ENCODE results near the gene PIH1D1. TPM values are rescaled to one million over a fixed set of nuclear protein-coding genes. Genes with fewer than 3 reads are reported as not detected.

PIH1D1 gene
- total and polyA plus RNA-seq, 11 donors = 16.3 to 57.6 (median 31.1) TPM

MicroRNA genes within 50 kb of the gene (microRNA counts, 767-probe panel; counts per million panel counts)
- 5,610 to 5,669 counts per million in 2 donors for microRNA hsa-miR-150-5p

Small RNA genes within 50 kb of the gene (microRNA-seq; reads per million reads assigned to microRNA genes)
- gene MIR150 = 376 to 2,662 (median 713) reads per million in 4 donors

Other genes starting within 250 kb of the PIH1D1 start
- gene SLC6A16, start 126.6 kb downstream of the PIH1D1 start, total RNA-seq = 1 to 10 TPM in 1 of 9 donors, under 1 TPM in 8; 0.27 to 1.3 (median 0.40) TPM
- under 1 TPM; 0.33 to 0.53 TPM for gene SLC6A16, start 126.6 kb downstream of the PIH1D1 start, polyA plus RNA-seq
- 10 to 100 TPM in 2 of 9 donors, 1 to 10 TPM in 7; 1.4 to 45.2 (median 4.2) TPM for gene CD37, start 116.4 kb downstream of the PIH1D1 start, total RNA-seq
- 1 to 10 TPM; 3.3 to 3.9 TPM for gene CD37, start 116.4 kb downstream of the PIH1D1 start, polyA plus RNA-seq
- gene TEAD2, start 89.4 kb downstream of the PIH1D1 start, total RNA-seq = 10 to 100 TPM; 31.1 to 77.2 (median 54.3) TPM
- 10 to 100 TPM; 44.9 to 52.2 TPM for gene TEAD2, start 89.4 kb downstream of the PIH1D1 start, polyA plus RNA-seq
- under 1 TPM in 1 of 9 donors, not detected in 8; 0.51 TPM for gene DKKL1, start 87.9 kb downstream of the PIH1D1 start, total RNA-seq
- under 1 TPM in 1 of 2 donors, not detected in 1; 0.24 TPM for gene DKKL1, start 87.9 kb downstream of the PIH1D1 start, polyA plus RNA-seq
- not detected for gene KASH5, start 63.6 kb downstream of the PIH1D1 start, total RNA-seq
- gene KASH5, start 63.6 kb downstream of the PIH1D1 start, polyA plus RNA-seq = not detected
- gene PTH2, start 28.4 kb downstream of the PIH1D1 start, total RNA-seq = not detected
- gene PTH2, start 28.4 kb downstream of the PIH1D1 start, polyA plus RNA-seq = not detected
- gene GFY, start 26.4 kb downstream of the PIH1D1 start, total RNA-seq = not detected
- under 1 TPM in 1 of 2 donors, not detected in 1; 0.12 TPM for gene GFY, start 26.4 kb downstream of the PIH1D1 start, polyA plus RNA-seq
- gene SLC17A7, start 10.3 kb downstream of the PIH1D1 start, total RNA-seq = 1 to 10 TPM in 4 of 9 donors, under 1 TPM in 5; 0.46 to 1.6 (median 0.89) TPM
- 1 to 10 TPM in 1 of 2 donors, under 1 TPM in 1; 0.64 to 1.1 TPM for gene SLC17A7, start 10.3 kb downstream of the PIH1D1 start, polyA plus RNA-seq
- gene ALDH16A1, start 1.4 kb upstream of the PIH1D1 start, total RNA-seq = 10 to 100 TPM in 2 of 9 donors, 1 to 10 TPM in 7; 3.4 to 18.6 (median 8.5) TPM
- 10 to 100 TPM in 1 of 2 donors, 1 to 10 TPM in 1; 7.3 to 11.7 TPM for gene ALDH16A1, start 1.4 kb upstream of the PIH1D1 start, polyA plus RNA-seq
- 10 to 100 TPM in 1 of 9 donors, 1 to 10 TPM in 8; 1.7 to 13.4 (median 2.4) TPM for gene FLT3LG, start 22.4 kb upstream of the PIH1D1 start, total RNA-seq
- gene FLT3LG, start 22.4 kb upstream of the PIH1D1 start, polyA plus RNA-seq = 1 to 10 TPM; 2.9 to 5.5 TPM
- gene RPL13A, start 35.8 kb upstream of the PIH1D1 start, total RNA-seq = 1,000 to 10,000 TPM in 8 of 9 donors, 100 to 1,000 TPM in 1; 876 to 1,739 (median 1,261) TPM
- 1,000 to 10,000 TPM; 1,194 to 2,850 TPM for gene RPL13A, start 35.8 kb upstream of the PIH1D1 start, polyA plus RNA-seq
- gene RPS11, start 44.6 kb upstream of the PIH1D1 start, total RNA-seq = 1,000 to 10,000 TPM in 5 of 9 donors, 100 to 1,000 TPM in 4; 778 to 1,895 (median 1,011) TPM
- gene RPS11, start 44.6 kb upstream of the PIH1D1 start, polyA plus RNA-seq = 1,000 to 10,000 TPM; 2,258 to 2,723 TPM
- 100 to 1,000 TPM in 2 of 9 donors, 10 to 100 TPM in 7; 57.3 to 317 (median 69.2) TPM for gene FCGRT, start 60.8 kb upstream of the PIH1D1 start, total RNA-seq
- 10 to 100 TPM; 46.7 to 54.6 TPM for gene FCGRT, start 60.8 kb upstream of the PIH1D1 start, polyA plus RNA-seq
- 10 to 100 TPM in 4 of 9 donors, 1 to 10 TPM in 5; 3.8 to 50.8 (median 9.6) TPM for gene RCN3, start 76.2 kb upstream of the PIH1D1 start, total RNA-seq
- 10 to 100 TPM; 16.3 to 16.8 TPM for gene RCN3, start 76.2 kb upstream of the PIH1D1 start, polyA plus RNA-seq
- 10 to 100 TPM; 37.3 to 67.2 (median 46.3) TPM for gene NOSIP, start 128.7 kb upstream of the PIH1D1 start, total RNA-seq
- gene NOSIP, start 128.7 kb upstream of the PIH1D1 start, polyA plus RNA-seq = 10 to 100 TPM; 65.5 to 91.3 TPM
- 1 to 10 TPM in 4 of 9 donors, under 1 TPM in 4, not detected in 1; 0.27 to 1.5 (median 0.88) TPM for gene PRRG2, start 129.5 kb upstream of the PIH1D1 start, total RNA-seq
- 1 to 10 TPM in 1 of 2 donors, under 1 TPM in 1; 0.53 to 3.2 TPM for gene PRRG2, start 129.5 kb upstream of the PIH1D1 start, polyA plus RNA-seq
- gene PRR12, start 139.4 kb upstream of the PIH1D1 start, total RNA-seq = 10 to 100 TPM; 10.9 to 20.0 (median 15.5) TPM
- gene PRR12, start 139.4 kb upstream of the PIH1D1 start, polyA plus RNA-seq = 10 to 100 TPM in 1 of 2 donors, 1 to 10 TPM in 1; 8.0 to 13.6 TPM
- gene RRAS, start 188.3 kb upstream of the PIH1D1 start, total RNA-seq = 100 to 1,000 TPM in 7 of 9 donors, 10 to 100 TPM in 2; 64.4 to 149 (median 110) TPM
- 100 to 1,000 TPM; 133 to 177 TPM for gene RRAS, start 188.3 kb upstream of the PIH1D1 start, polyA plus RNA-seq
- 10 to 100 TPM; 24.5 to 52.8 (median 46.3) TPM for gene SCAF1, start 190.4 kb upstream of the PIH1D1 start, total RNA-seq
- gene SCAF1, start 190.4 kb upstream of the PIH1D1 start, polyA plus RNA-seq = 10 to 100 TPM; 26.9 to 28.2 TPM
- 10 to 100 TPM; 23.1 to 55.7 (median 30.5) TPM for gene IRF3, start 214.0 kb upstream of the PIH1D1 start, total RNA-seq
- gene IRF3, start 214.0 kb upstream of the PIH1D1 start, polyA plus RNA-seq = 10 to 100 TPM; 35.1 to 68.0 TPM
- 10 to 100 TPM in 5 of 9 donors, 1 to 10 TPM in 4; 5.9 to 15.9 (median 10.0) TPM for gene BCL2L12, start 214.1 kb upstream of the PIH1D1 start, total RNA-seq
- gene BCL2L12, start 214.1 kb upstream of the PIH1D1 start, polyA plus RNA-seq = 10 to 100 TPM; 14.2 to 18.6 TPM
- gene PRMT1, start 225.5 kb upstream of the PIH1D1 start, total RNA-seq = 100 to 1,000 TPM; 106 to 170 (median 124) TPM
- gene PRMT1, start 225.5 kb upstream of the PIH1D1 start, polyA plus RNA-seq = 100 to 1,000 TPM; 113 to 283 TPM
- 1 to 10 TPM in 1 of 9 donors, under 1 TPM in 7, not detected in 1; 0.14 to 1.6 (median 0.48) TPM for gene ADM5, start 237.8 kb upstream of the PIH1D1 start, total RNA-seq
- gene ADM5, start 237.8 kb upstream of the PIH1D1 start, polyA plus RNA-seq = under 1 TPM; 0.58 to 0.76 TPM
- gene CPT1C, start 239.3 kb upstream of the PIH1D1 start, total RNA-seq = 1 to 10 TPM in 8 of 9 donors, under 1 TPM in 1; 1.00 to 6.0 (median 2.2) TPM
- gene CPT1C, start 239.3 kb upstream of the PIH1D1 start, polyA plus RNA-seq = 1 to 10 TPM; 3.0 to 3.1 TPM